Measurements from ENCODE around the gene EPC1.

The EPC1 gene

DNA sequence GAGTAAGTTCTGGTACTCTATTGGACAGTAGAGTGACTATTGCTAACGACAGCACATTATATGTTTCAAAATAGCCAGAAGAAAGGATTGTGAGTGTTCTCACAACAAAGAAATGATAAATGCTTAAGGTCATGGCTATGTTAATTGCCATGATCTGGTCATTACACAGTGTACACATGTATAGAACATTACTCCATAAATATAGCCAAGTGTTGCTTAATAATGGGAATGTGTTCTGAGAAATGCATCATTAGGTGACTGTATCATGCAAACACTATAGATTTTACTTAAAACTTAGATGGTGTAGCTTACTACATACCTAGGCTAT lies 19.6 kb downstream of the EPC1 start:
- Histone ChIP-seq H3K4me3 (no peak overlapping the region), H3K4me2 (no peak overlapping the region), H3K4me1 (peaks cover 49% of the 10 kb centered on the region), H3K36me3 (peaks cover 36% of the 10 kb centered on the region), H3K9me3 (peaks cover 13% of the 10 kb centered on the region; the same call in 1 of the 2 replicates), H4K20me1 (peaks cover 100% of the 10 kb centered on the region), H3K9ac (no peak overlapping the region), H3K27me3 (no peaks in the 10 kb centered on the region), H3K27ac (no peak overlapping the region)
- TF ChIP-seq Cebpa-rat (IDR thresholded peaks at IDR 0.05), result no peak

DNA sequence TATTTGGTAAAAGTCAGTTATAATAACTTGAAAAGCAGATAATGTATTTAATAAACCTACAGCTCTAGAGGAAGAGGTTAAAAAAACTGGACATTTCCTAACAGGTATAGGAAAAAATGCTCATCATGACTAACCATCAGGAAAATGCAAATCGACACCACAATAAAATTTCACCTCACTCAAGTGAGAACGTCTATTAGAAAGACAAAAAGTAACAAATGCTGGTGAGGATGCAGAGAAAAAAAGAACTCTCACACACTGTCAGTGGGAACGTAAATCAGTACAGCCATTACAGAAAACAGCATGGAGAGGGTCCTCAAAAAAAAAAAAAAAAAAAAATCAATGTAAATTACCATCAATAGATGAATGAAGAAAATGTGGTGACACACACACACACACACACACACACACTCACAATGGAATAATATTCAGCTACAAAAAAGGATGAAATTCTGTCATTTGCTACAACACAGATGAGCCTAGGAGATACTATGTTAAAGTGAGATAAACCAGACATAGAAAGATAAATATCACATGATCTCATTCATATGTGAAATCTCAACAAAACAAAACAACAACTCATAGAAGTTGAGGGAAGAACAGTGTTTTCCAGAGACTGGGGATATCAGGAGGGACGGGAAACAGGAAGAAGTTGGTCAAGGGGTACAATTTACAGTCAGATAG lies 20.1 kb downstream of the EPC1 start:
- H3K4me1 ChIP-seq, result peaks cover 46% of the 10 kb centered on the region
- peaks cover 35% of the 10 kb centered on the region for H3K36me3 ChIP-seq
- TF ChIP-seq Cebpa-rat (IDR thresholded peaks at IDR 0.05), result no peak
- no peak overlapping the region for H3K4me3 ChIP-seq
- peaks cover 100% of the 10 kb centered on the region for H4K20me1 ChIP-seq
- H3K27ac ChIP-seq, result no peak overlapping the region
- H3K9ac ChIP-seq, result no peak overlapping the region
- peaks cover 14% of the 10 kb centered on the region; the same call in 1 of the 2 replicates for H3K9me3 ChIP-seq
- H3K27me3 ChIP-seq, result no peaks in the 10 kb centered on the region
- peak overlapping the region; percentile 53 for H3K4me2 ChIP-seq

DNA sequence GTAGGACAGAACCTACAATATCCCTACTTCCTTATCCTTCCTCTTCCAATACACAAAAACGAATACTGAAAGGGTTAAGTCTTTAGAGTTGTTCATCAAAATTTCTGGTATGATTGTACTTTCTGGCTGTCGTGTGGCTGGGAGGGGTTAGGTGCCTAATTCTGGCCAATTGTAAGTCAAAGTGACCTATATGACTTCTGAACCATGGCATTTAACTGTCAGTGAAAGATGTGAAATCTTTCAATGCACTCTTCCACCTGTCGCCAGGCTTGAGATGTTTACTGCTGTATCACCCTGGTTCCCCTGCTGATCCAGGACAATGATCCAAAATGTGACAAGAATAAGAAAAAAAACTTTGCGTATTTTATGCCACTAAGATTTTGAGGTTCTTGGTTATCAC lies 20.8 kb downstream of the EPC1 start:
- Histone ChIP-seq H4K20me1 (peaks cover 100% of the 10 kb centered on the region), H3K9me3 (peaks cover 21% of the 10 kb centered on the region; the same call in 1 of the 2 replicates), H3K27me3 (no peaks in the 10 kb centered on the region), H3K4me3 (no peak overlapping the region), H3K9ac (no peak overlapping the region; the same call in 1 of the 2 replicates), H3K4me1 (peaks cover 46% of the 10 kb centered on the region), H3K27ac (no peak overlapping the region), H3K4me2 (peak overlapping the region; percentile 53), H3K36me3 (peaks cover 42% of the 10 kb centered on the region)
- TF ChIP-seq Cebpa-rat (IDR thresholded peaks at IDR 0.05), result no peak

DNA sequence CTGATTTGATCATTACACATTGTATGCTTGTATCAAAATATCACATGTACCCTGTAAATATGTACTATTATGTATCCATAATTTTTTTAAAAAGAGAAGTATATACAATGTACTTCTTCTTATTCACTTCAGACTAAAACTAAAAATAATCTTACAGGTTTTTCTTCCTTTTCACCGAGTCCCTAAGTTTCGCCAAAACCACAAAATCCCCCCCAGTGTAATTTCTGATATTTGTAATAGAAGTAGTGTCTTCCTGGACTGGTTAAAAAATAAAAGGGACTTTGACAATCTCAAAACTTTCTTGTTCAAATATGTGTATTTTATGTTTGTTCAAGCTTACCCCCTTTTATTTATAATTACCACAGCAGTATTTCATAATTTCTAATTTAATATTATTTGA lies 23.9 kb downstream of the EPC1 start:
- Histone ChIP-seq H4K20me1 (peaks cover 100% of the 10 kb centered on the region), H3K4me1 (peaks cover 42% of the 10 kb centered on the region), H3K4me3 (no peak overlapping the region), H3K27ac (no peak overlapping the region), H3K9me3 (peaks cover 27% of the 10 kb centered on the region; the same call in 1 of the 2 replicates), H3K27me3 (no peaks in the 10 kb centered on the region), H3K36me3 (peaks cover 45% of the 10 kb centered on the region), H3K4me2 (no peak overlapping the region), H3K9ac (no peak overlapping the region)
- no peak for TF ChIP-seq Cebpa-rat (IDR thresholded peaks at IDR 0.05)

DNA sequence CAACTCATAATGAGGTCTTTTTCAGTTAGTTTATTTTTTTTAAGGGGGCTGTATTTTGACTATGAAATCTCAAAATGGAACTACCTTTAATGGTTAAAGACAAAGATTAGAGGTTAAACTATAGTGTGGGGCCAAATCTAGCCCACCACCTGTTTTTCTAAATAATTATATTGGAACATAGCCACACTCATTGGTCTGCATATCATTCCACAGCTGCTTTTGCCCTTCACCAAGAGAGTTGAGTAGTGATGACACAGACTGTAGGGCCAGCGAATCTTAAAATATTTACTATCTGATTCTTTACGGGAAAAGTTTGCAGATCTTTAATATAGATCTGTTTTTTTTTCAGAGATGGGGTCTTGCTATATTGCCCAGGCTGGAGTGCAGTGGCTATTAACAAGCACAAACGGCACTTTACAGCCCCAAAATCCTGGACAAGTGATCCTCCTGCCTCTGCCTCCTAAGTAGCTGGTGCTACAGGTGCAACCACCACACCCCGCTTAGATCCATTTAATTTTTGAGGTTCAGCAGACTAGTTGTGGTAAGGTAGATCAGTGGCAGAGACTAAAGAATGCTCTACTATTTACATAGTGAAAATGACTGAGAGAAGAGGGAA lies 25.8 kb downstream of the EPC1 start:
- H3K4me2 ChIP-seq, result no peak overlapping the region
- H3K4me1 ChIP-seq, result peaks cover 28% of the 10 kb centered on the region
- peaks cover 53% of the 10 kb centered on the region for H3K36me3 ChIP-seq
- peaks cover 100% of the 10 kb centered on the region for H4K20me1 ChIP-seq
- H3K9me3 ChIP-seq, result peaks cover 27% of the 10 kb centered on the region; the same call in 1 of the 2 replicates
- no peak overlapping the region for H3K9ac ChIP-seq
- no peaks in the 10 kb centered on the region for H3K27me3 ChIP-seq
- no peak overlapping the region for H3K4me3 ChIP-seq
- no peak overlapping the region for H3K27ac ChIP-seq
- no peak for TF ChIP-seq Cebpa-rat (IDR thresholded peaks at IDR 0.05)

DNA sequence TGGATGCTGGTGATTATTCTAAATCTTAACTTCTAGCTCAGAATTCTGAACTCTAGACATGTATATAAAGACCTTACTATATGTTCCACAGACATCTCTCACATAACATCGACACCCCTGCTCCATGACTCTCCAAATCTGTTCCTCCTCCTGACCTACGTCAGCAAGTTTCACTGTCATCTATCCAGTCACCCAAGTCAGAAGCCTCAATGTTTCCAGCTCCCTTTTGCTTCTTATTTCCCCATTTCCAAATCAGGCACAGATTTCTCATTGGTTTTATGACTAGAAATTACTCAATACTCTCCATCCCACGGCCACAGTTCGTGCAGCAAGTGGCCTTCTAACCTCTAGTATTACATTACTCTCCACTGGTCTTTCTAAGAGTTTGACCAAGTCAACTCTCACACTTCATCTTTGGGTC lies 28.5 kb downstream of the EPC1 start:
- H3K4me2 ChIP-seq, result peak overlapping the region; percentile 5; the same call in 1 of the 2 replicates
- TF ChIP-seq Cebpa-rat (IDR thresholded peaks at IDR 0.05), result no peak
- H3K9ac ChIP-seq, result no peak overlapping the region
- no peak overlapping the region for H3K4me3 ChIP-seq
- H3K9me3 ChIP-seq, result peaks cover 14% of the 10 kb centered on the region; the same call in 1 of the 2 replicates
- H3K27me3 ChIP-seq, result no peaks in the 10 kb centered on the region
- H3K36me3 ChIP-seq, result peaks cover 47% of the 10 kb centered on the region
- peaks cover 22% of the 10 kb centered on the region; the same call in 1 of the 2 replicates for H3K4me1 ChIP-seq
- H4K20me1 ChIP-seq, result peaks cover 100% of the 10 kb centered on the region
- H3K27ac ChIP-seq, result no peak overlapping the region

DNA sequence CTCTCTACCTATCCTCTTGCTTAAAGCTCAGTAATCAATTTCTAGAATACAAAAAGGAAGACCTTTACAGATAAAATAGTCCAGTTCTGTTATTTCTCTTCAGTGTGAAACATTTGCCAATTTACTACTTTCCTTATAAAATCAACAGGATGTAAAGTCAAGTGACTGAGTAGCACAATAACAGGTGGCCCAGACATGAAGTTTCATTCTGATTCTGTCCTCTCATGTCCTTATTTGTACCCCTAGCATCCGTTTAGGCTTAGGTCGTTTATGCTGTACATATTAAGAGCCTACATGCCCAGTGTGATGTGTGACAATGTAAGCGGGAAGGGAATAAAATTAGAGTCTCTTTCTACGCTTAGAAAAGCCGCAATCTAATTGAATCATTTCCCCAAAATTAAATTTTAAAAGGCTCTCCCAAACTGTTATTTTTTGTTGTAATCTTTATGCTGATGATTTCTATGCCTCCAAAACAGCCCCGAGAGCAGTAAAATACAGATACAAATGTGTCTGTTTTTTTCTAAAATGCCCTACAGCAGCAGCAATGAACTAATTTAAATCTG lies 29.1 kb downstream of the EPC1 start:
- peaks cover 49% of the 10 kb centered on the region for H3K36me3 ChIP-seq
- peaks cover 14% of the 10 kb centered on the region; the same call in 1 of the 2 replicates for H3K9me3 ChIP-seq
- TF ChIP-seq Cebpa-rat (IDR thresholded peaks at IDR 0.05), result no peak
- no peak overlapping the region for H3K9ac ChIP-seq
- peak overlapping the region; percentile 5; the same call in 1 of the 2 replicates for H3K4me2 ChIP-seq
- peaks cover 19% of the 10 kb centered on the region; the same call in 1 of the 2 replicates for H3K4me1 ChIP-seq
- H3K27ac ChIP-seq, result no peak overlapping the region
- H3K27me3 ChIP-seq, result no peaks in the 10 kb centered on the region
- no peak overlapping the region for H3K4me3 ChIP-seq
- H4K20me1 ChIP-seq, result peaks cover 100% of the 10 kb centered on the region

DNA sequence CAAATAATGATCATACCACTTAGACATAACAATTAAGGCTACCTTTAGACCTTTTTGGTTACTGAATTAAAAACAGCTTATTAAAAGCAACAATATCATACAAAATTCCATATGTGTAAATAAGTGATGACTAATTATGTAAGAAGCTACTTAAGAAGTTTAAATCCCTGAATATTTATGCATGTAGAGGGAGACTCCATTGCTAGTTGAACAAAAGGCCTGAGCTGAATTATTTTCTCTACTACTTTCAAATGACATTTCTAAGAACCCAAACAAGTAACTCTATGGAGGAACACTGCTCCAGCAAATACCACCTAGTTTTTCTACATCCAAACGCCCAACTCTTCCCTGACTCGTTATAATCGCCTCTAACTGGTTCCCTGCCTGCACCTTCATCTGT lies 31.5 kb downstream of the EPC1 start:
- Histone ChIP-seq H3K4me2 (no peak overlapping the region), H3K36me3 (peaks cover 52% of the 10 kb centered on the region), H4K20me1 (peaks cover 100% of the 10 kb centered on the region), H3K9me3 (peaks cover 6% of the 10 kb centered on the region; the same call in 1 of the 2 replicates), H3K4me3 (no peak overlapping the region), H3K27ac (no peak overlapping the region), H3K27me3 (no peaks in the 10 kb centered on the region), H3K9ac (no peak overlapping the region), H3K4me1 (peaks cover 19% of the 10 kb centered on the region; the same call in 1 of the 2 replicates)
- no peak for TF ChIP-seq Cebpa-rat (IDR thresholded peaks at IDR 0.05)

DNA sequence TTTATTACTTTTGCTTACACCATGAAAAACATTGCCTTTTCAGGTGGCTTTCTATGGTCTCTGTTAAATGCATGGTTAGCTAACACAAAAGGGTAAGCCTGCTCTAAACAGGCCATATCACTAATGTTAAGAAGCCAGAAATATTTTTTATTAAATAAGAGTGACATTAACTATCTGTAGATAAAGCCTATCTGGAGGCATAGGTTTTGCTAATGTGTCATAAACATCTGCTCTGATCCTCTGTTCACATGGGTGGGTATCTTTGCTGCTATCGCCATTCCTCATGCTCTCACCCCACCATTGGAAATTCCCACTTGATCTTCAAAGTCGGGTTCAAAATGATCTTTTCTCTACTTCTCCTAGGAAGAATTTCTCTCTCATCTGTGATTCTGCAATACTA lies 32.4 kb downstream of the EPC1 start:
- Histone ChIP-seq H3K4me1 (peaks cover 18% of the 10 kb centered on the region; the same call in 1 of the 2 replicates), H3K4me2 (no peak overlapping the region), H3K9ac (no peak overlapping the region), H3K9me3 (peaks cover 4% of the 10 kb centered on the region; the same call in 1 of the 2 replicates), H3K27me3 (no peaks in the 10 kb centered on the region), H3K27ac (no peak overlapping the region), H3K4me3 (no peak overlapping the region), H3K36me3 (peaks cover 53% of the 10 kb centered on the region), H4K20me1 (peaks cover 100% of the 10 kb centered on the region)
- no peak for TF ChIP-seq Cebpa-rat (IDR thresholded peaks at IDR 0.05)
